Endothelial cell of hepatic sinusoid (primary cell): ENCODE data around the gene SET.
"Not testable (repeated sequence)": the region's sequence is repeated elsewhere in the genome, so short reads cannot be mapped to it uniquely, and the experiment has no call there.

Experiments
- in situ Hi-C: cut with HindIII; loops from 2 replicates; pipeline ENCODE4 v1.10.0; 2017; ENCODE audit warnings: low sequenced_read_pairs

Gene SET

DNA sequence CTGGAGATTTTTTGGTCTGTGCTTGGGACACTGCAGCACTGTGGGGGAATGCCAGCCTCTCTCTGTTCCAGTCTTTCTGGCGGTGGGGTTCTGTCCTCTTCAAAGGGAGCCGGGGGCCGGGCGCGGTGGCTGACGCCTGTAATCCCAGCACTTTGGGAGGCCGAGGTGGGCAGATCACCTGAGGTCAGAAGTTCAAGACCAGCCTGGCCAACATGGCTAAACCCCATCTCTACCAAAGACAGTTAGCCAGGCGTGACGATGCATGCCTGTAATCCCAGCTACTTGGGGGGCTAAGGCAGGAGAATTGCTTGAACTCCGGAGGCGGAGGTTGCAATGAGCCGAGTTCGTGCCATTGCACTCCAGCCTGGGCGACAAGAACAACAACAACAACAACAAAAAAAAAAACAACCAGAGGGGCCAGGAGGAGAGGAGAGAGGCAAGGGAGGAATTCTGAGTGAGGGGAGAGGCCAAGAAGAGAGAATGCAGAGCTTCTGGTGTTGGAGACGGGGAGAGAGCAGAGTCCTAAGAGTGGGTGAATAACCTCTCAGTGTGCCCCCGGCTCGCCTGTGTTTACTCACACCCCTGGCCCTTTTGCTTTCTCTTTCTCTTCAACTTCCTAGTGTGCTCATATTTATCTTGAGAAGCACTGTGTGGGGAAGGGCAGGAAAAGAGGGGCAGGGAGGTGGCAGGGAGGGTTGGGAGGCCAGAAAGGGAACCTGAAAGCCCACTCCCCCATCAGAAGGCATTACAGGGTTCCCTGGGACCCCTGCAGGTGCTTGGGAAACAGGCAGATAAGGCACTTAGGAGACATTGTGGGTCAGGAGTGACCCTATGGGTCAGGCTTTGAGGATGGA lies 3.2 kb upstream of the SET start:
- in situ Hi-C loops: no loop called here

DNA sequence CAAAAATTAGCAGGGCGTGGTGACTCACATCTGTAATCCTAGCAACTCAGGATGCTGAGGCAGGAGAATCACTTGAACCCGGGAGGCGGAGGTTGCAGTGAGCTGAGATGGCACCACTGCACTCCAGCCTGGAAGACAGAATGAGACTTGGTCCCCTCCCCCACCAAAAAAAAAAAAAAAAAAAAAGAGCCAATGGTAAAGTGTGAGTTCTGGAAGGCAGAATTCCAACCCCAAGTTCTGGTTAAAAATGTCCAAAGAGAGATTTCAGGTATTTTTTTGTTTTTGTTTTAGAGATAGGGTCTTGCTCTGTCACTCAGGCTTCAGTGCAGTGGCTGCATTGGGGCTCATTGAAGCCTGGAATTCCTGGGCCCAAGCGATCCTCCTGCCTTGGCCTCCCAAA lies 1.6 kb upstream of the SET start:
- in situ Hi-C loops: no loop called here

DNA sequence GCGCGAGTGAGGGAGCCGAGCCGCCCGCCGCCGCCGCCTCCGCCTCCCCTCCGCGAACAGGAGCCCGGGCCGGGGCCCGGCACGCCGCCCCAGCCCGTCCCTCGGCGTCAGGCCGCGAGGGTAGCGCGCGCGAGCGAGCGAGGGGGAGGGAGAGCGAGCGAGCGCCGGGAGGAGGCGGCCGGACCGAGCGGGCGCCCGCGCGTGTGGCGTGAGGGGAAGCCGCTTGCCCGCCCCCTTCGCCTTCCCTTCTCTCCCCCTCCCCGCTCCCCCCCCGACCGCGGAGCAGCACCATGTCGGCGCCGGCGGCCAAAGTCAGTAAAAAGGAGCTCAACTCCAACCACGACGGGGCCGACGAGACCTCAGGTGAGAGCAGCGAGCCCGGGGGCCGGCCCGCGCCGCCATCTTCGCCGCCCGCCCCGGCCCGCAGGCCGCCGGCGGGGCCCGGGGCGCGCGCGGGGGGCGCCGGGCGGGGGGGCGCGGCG lies 312 bp downstream of the SET start:
- in situ Hi-C loops: no loop called here

DNA sequence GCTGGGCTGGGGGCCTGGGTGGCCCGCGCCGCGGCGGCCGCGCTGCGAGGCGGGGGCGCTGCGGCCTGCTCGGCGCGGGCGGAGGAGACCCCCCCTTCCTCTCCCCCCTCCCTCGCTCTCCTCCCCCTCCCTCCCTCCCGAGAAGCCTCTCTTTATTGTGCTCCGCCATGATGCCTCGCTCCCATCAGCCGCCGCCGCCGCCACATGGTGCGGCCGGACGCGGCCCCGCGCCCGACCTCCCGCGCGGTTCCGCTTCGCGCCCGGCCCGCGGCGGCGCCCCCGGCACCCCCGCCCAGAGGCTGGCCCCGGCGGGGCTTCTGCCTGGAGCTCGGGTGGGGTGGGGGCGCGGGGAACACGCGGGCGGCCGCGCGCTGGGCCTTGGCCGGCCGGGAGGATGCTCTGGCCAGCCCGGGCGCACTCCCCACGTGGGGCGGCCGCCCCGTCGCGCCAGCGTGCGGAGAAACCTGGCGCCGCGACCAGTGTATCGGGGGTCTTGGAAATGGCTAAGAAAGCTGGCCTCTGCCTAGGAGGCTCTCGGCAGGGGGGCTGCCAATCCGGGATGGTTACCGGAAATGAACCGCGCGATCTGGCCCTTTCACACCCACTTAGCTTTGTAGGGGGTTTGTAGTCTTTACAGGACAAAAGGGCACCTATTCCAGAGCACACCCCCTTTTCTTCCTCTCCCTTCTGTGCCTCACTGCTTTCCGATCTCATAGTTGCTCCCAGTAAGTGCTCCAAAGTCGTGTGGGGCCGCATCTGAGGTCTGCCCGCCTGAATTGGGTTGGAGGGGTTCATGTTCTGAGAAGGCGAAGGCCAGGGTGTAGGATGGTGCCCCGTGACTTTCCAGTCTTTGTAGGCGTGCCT lies 1.0 kb downstream of the SET start:
- in situ Hi-C loops: loop anchor here (5.0 kb wide), 2 partner anchors 37 to 63 kb away; no protein-coding TSS in a partner anchor

DNA sequence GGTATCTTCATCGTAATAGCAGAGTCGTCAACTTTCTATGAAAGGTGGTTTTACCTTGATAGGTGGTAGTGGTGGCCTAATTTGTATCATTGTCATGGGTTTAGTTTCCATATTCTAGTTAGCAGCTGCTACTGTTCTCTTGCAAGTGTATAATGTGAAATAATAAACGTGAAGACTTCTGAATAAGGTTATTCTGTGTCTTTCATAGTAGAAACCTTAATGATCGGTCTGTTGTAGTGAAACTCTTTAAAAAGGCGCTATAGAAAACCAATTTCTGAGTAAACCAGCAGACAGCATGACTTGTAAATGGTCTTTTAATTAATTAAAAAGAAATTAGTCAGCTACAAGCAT lies 1.6 kb downstream of the SET start:
- in situ Hi-C loops: loop anchor here (5.0 kb wide), 2 partner anchors 37 to 63 kb away; no protein-coding TSS in a partner anchor

DNA sequence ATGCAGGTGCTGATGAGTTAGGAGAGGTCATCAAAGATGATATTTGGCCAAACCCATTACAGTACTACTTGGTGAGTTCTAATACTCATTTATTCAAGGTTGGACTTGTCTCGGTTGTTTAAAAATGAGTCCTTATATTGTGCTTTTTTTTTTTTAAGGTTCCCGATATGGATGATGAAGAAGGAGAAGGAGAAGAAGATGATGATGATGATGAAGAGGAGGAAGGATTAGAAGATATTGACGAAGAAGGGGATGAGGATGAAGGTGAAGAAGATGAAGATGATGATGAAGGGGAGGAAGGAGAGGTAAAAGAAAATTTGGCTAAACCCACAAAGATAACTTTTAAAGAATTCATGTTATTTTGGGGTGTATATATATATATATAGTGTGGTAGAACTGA lies 4.7 kb downstream of the SET start:
- in situ Hi-C loops: loop anchor here (5.0 kb wide), 2 partner anchors 34 to 66 kb away; no protein-coding TSS in a partner anchor

DNA sequence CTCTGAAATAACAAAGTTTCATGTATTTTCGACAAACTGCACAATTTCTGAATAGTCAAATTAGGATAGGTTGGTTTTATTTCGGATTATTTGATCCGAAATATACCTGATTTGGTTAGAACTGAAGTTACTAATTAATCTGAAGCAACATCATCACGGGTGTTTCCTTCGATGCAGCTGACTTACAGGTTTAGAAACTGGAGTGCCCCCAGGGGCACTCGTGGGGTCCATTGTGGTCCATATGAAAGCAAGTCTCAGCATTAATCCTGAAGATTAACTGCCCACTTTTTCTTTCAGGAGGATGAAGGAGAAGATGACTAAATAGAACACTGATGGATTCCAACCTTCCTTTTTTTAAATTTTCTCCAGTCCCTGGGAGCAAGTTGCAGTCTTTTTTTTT lies 5.3 kb downstream of the SET start:
- in situ Hi-C loops: loop anchor here (5.0 kb wide), 2 partner anchors 33 to 67 kb away; no protein-coding TSS in a partner anchor

DNA sequence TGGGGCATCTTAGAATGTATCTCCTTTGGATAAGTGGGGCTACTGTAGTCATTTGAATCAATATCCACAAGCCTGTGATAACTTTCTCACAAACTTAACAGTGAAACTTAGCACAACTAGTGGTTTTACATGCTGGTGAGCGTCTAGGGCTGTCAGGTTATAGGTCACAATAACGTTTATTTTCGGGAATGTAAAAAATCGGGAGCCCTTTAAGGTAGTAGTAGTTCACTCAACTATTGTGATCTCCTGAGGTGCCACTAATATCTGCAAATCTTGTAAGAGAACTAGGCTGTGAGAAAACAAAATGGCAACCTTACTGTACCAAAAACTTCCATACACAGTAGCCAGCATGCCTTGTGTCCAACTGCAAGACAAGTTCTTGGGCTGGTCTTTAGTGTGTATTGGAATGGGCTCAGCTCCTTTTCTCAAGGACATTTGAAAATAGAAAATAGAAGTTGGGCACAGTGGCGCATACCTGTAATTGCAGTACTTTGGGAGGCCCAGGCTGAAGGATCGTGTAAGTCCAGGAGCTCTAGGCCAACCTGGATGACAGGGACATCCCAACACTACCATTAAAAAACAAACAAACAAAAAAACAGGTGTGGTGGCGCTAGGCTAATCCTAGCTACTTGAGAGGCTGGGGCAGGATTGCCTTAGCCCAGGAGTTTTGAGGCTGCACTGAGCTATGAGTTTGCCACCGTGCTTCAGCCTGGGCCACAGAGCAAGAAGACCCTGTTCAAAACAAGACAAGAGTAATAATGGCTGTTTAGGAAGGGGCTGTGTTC lies 8.1 kb downstream of the SET start:
- in situ Hi-C loops: no loop called here

DNA sequence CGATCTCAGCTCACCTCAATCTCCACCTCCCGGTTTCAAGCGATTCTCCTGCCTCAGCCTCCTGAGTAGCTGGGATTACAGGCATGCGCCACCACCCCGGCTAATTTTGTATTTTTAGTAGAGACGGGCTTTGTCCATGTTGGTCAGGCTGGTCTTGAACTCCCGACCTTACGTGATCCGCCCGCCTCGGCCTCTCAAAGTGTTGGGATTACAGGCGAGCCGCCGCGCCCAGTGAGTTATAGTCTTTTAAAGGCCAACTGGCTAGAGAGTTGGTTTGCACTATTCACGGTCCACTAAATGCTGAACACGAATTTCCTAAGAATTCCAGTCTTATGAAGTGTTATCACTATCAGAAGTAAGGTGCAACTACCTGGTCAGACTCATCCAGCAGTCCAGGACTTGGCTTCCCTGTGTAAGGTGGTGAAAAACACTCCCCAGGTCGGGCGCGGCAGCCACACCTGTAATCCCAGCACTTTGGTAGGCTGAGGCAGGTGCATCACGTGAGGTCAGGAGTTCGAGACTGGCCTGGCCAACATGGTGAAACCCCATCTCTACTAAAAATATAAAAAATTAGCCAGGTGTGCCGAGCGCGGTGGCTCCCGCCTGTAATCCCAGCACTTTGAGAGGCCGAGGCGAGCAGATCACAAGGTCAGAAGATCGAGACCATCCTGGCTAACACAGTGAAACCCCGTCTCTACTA lies 10.2 kb downstream of the SET start:
- in situ Hi-C loops: not testable (repeated sequence)

DNA sequence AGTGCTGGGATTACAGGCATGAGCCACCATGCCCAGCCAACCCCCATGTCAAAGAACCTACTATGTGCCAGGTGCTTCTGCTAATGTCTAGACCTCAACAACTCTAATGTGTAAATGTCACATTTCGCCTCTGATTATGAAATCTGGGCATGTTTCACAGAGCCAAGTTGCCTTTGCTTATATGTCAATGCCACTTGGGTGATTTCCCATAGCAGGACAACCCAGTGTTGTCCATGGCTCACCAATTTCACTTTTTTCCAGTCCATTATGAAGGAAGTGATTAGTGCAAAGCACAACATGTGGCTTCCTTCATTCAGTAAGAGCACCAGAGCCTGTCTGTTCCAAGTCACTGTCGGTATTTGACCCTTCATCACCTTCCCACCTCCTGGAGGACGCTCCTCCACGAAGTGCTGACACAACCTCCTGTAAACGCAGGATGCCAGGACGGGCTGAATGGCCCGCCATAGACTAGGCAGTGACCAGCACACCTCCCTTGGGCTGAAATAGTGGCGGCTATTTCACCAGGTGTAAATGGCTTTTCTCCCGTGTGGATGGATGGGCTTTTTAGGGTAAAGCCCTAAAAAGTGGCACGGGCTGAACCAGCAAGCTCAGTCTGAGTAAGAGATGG lies 12.3 kb downstream of the SET start:
- in situ Hi-C loops: no loop called here

DNA sequence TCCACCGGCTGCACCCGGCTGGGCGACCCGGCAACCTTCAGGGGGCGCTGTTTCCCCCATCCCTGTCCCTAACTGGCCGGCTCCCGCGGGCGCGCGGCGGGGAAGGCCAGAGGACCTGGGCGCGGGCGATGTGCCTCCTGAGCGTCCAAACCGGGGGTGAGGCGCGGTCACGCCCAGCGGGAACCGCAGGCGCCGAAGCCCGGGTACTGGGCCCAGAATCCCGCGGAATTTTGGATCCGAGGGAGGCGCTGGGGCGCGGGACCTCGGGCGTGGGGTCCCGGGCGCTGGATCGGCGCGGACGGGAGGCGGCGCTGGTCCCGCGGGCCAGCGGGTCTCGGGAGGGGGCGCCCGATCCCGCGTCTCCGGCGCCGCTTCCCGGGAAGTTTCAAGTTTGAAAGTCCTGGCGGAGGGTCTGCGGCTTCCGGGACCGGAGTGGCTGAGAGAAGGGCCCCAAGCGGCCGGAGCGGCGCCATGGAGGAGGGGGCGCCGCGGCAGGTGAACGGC lies 13.5 kb downstream of the SET start, which contains the start of gene PKN3:
Gene PKN3, plus strand, starts transcription at position 59 of the 504 bp plus-strand sequence. Its CDS starts 413 bp downstream, at position 472.
- in situ Hi-C loops: no loop called here

DNA sequence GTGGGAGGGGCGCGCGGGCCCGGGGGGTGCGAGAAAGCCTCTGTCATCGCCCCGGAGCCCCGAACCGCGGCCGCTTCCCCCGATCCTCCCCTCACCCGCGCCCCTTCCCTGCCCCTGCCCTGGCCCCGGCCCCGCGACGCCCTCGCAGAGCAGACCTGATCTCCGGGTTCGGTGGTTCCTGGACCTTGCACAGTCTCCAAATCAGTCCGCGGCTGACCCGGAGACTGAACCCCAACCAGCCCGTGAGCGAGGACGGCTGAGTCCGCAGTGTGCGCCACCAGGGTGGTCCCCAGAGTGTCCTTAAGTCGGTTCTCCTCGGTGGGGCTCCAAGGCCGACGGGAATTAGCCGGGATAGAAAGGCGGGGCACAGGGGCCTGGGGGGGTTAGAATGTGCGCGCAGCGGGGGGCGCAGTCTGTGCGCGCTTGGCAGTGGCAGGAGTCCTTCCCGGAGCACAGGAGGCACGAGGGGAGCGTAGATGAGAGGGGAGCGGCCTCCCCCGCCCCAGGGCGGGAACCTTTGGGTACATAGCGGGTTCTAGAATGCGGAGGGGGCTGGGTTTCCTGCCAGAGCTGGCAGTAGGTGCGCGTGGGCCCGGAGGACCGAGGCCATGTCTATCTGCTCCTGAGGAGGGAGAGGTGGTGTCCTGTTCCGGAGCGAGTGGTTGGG lies 14.1 kb downstream of the SET start:
- in situ Hi-C loops: no loop called here

DNA sequence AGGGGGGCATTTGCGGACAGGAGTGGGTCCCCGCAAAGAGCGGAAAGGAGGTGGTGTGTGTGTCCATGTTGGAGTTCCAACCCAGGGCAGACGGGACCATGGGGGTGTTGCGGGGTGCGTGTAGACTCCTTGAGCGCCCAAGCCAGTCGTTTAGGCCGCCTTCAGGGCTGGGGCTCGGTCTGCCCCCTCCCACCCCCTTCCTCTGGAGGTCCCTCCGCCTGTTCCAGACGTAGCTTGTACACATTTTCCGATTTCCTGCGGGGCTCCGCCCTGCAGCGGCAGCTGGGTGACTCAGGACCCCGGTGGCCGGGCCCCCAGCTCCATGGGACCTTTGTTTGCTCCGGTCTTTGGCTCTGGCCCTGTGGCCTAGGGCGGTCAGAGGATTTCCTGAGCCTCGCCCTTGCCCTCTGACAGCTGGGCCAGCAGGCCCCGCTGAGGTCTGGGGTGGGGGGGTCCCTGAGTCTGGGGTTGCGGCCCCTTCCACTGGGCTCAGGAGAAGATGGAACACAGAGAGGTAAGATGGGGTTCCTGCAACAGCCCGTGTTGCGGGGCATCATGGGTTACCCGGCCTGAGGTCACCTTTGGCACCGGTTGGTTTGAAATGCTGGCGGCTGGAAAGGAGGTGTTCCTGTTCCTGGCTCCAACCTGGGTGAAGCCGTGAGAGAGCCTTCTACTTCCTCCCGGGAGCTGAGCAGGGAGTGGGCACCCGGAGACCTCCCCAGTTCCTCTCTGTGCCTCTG lies 14.8 kb downstream of the SET start:
- in situ Hi-C loops: no loop called here

DNA sequence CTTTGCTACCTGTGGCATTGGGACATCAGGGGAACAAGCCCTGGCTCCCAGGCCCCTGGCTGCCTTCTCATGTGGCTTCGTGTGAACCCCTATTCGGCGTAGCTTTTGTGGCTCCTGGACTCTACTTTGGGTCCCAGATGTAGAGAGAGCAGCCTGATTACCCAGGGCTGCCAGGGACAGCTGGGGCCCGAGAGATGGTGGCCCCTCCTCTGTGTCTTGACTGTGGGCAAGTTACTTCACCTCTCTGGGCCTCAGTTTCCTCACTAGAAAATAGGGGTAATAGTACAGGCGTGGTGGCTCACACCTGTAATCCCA lies 15.3 kb downstream of the SET start:
- in situ Hi-C loops: no loop called here

DNA sequence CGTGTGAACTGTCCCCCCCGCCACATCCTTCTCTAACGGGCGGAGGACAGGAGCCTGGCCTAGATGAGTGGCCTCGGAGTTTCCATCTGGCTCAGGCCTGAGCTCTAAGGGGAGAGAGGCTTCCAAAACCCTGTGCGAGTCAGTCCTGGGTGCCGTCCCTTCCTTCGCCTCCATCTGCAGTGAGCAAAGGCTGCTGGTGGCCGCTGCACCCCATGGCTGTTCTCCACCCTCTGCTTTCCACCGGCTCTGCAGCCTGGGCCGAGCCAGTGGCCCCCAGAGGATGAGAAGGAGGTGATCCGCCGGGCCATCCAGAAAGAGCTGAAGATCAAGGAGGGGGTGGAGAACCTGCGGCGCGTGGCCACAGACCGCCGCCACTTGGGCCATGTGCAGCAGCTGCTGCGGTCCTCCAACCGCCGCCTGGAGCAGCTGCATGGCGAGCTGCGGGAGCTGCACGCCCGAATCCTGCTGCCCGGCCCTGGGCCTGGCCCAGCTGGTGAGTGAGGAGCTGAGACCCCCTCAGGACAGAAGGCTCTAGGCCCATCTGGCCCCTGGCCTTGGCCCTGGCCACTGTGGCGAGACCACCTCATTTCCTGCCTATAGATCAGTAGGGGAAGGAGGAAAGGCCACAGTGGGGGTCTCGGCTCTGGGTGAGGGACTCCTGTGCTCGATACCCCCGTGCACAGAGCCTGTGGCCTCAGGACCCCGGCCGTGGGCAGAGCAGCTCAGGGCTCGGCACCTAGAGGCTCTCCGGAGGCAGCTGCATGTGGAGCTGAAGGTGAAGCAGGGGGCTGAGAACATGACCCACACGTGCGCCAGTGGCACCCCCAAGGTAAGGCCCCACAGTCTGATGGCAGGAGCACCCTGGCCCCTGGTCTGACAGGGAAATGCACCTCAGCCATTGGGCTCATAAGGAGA lies 16.3 kb downstream of the SET start:
- in situ Hi-C loops: no loop called here

DNA sequence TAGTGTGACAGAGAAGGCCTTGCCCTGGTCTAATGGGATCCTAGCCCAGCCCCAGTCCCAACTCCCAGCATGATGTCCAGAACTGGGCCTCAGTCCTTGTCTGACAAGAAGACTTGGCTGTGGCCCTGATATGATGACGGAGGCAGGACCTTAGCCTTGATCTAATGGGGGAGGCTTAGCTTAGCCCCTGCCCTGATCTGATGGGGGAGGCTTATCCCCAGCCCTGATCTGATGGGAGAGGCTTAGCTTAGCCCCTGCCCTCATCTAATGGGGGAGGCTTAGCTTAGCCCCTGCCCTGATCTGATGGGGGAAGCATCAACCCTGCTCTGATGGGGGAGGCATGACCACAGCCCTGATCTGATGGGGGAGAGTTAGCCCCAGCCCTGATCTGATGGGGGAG lies 17.0 kb downstream of the SET start:
- in situ Hi-C loops: no loop called here

DNA sequence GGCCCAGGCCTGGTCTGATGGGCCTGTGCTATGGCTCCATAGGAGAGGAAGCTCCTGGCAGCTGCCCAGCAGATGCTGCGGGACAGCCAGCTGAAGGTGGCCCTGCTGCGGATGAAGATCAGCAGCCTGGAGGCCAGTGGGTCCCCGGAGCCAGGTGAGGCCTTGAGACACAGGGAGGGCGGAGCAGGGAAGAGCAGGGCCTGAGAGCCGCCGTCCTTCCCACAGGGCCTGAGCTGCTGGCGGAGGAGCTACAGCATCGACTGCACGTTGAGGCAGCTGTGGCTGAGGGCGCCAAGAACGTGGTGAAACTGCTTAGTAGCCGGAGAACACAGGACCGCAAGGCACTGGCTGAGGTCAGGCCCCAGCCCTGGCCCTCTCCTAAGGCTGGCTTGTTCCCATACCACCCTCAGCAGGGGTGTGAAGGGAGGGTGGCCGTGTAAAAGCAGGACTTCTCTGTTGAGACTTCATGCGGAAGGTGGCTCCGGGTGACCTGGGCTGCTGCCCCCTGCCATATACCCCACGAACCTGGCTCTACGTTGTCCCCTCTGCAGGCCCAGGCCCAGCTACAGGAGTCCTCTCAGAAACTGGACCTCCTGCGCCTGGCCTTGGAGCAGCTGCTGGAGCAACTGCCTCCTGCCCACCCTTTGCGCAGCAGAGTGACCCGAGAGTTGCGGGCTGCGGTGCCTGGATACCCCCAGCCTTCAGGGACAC lies 17.8 kb downstream of the SET start:
- in situ Hi-C loops: no loop called here
